Psoas muscle (tissue), 8 donors: ENCODE data around the gene CAPN12. TPM values are rescaled to one million over a fixed set of nuclear protein-coding genes. Genes with fewer than 3 reads are reported as not detected.

Experiments
- ATAC-seq, 4 donors: fragments of 200-7000 bp; cut with Tn5 transposase; one replicate each; pipeline ENCODE4 v1.9.1; 2020; ENCODE audit warnings: moderate library complexity in 3 of 4, mild to moderate bottlenecking in 2 of 4
- DNase-seq, 2 donors: peaks; one replicate each; pipeline ENCODE4 v3.0.0-alpha.2; 2020
- H3K27ac ChIP-seq: fragments of 200-600 bp; one replicate; pipeline ENCODE4 v1.8.0; 2022
- H3K27me3 ChIP-seq, 3 donors: fragments of 200-600 bp in 1 of 3; one replicate each; pipeline versions ENCODE4 v1.6.1 to v1.8.0; 2013 to 2022; ENCODE audit warnings: low read length in 2 of 3, mild to moderate bottlenecking in 2 of 3, moderate library complexity in 1 of 3; ENCODE audit not compliant: insufficient read depth in 3 of 3
- H3K36me3 ChIP-seq, 2 donors: fragments of 200-600 bp in 1 of 2; one replicate each; pipeline versions ENCODE4 v1.6.1 to v1.8.0; 2013 to 2022; ENCODE audit warnings: low read depth in 1 of 2, mild to moderate bottlenecking in 1 of 2, moderate library complexity in 1 of 2; ENCODE audit not compliant: insufficient read depth in 1 of 2
- H3K4me1 ChIP-seq: fragments of 200-600 bp; one replicate; pipeline ENCODE4 v1.8.0; 2022
- H3K4me3 ChIP-seq: fragments of 200-600 bp; one replicate; pipeline ENCODE4 v1.8.0; 2022; ENCODE audit warnings: mild to moderate bottlenecking
- H3K9me3 ChIP-seq: fragments of 200-600 bp; one replicate; pipeline ENCODE4 v1.8.0; 2022
- WGBS, 3 donors: extraction: QIAGEN DNeasy Blood & Tissue Kit; methylation state at CpG; one replicate each; pipeline versions ENCODE4 v1.1.6 to v1.1.7; 2013; 5-methylcytosine and 5-hydroxymethylcytosine counted together
- intact Hi-C, 2 donors: fragments of 100-400 bp; cut with DNase I; formaldehyde crosslinking; loops; one replicate each; pipeline versions ENCODE4 v1.11.0 to v1.14.2; 2022
- polyA plus RNA-seq, 3 donors: library from polyadenylated mRNA; stranded (reverse); fragments of 200-250 nt; gene quantifications; one replicate each; pipeline ENCODE4 v1.2.3, GENCODE V29; 2013
- total RNA-seq, 4 donors: library from RNA; stranded (reverse); fragmentation: NEBNext Ultra II Directional in 2 of 4; extraction: Animal tissue kit (Norgen Biotek cat#: 25700) in 2 of 4; gene quantifications; one replicate each; pipeline versions ENCODE4 v1.2.1 to v1.2.4, GENCODE V29; 2021 to 2023
- TF ChIP-seq, protein P1 (sequence below): fragments of 200-600 bp; IDR thresholded peaks from one replicate; pipeline ENCODE4 v1.8.0; 2022; ENCODE audit warnings: antibody characterized with exemption
- donor health status: healthy with polysubstance abuse.
- donor health status: DM: no; HTN: no; CAD: no; lungs with moderate emphysema.
- donor health status: Bipolar disorder and iron deficiency.
- donor health status: healthy.
- donor health status: DM: yes; HTN: yes; CAD: no.
- donor health status: DM: no; HTN: no; CAD: no.
- donor health status: DM: no; HTN: no; CAD: no.
- donor health status: DM: yes; HTN: yes; CAD: no.

Gene CAPN12
- total and polyA plus RNA-seq, 7 donors: 0.27 to 0.64 (median 0.35) TPM

GRCh38 chr19:38697197-38697596 lies 47.1 kb downstream of the CAPN12 start:
- intact Hi-C loops: loop anchor here in 1 of 2 donors (5.0 kb wide), 1 partner anchor 35 kb away; no protein-coding TSS in a partner anchor
- Histone ChIP-seq H3K27ac (peak overlapping the region; percentile 38), H3K36me3 (peaks cover 0 to 33% of the 10 kb centered on the region in 2 donors), H3K4me3 (no peak overlapping the region), H3K4me1 (peaks cover 65% of the 10 kb centered on the region), H3K9me3 (no peaks in the 10 kb centered on the region), H3K27me3 (no peaks in the 10 kb centered on the region)
- ATAC-seq (no peak), DNase-seq (no peak)
- TF ChIP-seq, protein P1, sequence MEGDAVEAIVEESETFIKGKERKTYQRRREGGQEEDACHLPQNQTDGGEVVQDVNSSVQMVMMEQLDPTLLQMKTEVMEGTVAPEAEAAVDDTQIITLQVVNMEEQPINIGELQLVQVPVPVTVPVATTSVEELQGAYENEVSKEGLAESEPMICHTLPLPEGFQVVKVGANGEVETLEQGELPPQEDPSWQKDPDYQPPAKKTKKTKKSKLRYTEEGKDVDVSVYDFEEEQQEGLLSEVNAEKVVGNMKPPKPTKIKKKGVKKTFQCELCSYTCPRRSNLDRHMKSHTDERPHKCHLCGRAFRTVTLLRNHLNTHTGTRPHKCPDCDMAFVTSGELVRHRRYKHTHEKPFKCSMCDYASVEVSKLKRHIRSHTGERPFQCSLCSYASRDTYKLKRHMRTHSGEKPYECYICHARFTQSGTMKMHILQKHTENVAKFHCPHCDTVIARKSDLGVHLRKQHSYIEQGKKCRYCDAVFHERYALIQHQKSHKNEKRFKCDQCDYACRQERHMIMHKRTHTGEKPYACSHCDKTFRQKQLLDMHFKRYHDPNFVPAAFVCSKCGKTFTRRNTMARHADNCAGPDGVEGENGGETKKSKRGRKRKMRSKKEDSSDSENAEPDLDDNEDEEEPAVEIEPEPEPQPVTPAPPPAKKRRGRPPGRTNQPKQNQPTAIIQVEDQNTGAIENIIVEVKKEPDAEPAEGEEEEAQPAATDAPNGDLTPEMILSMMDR: no peak
- 92 to 99% (median 93%) methylated on average over 6 of the region's 6 CpGs for WGBS, 3 donors

DNA sequence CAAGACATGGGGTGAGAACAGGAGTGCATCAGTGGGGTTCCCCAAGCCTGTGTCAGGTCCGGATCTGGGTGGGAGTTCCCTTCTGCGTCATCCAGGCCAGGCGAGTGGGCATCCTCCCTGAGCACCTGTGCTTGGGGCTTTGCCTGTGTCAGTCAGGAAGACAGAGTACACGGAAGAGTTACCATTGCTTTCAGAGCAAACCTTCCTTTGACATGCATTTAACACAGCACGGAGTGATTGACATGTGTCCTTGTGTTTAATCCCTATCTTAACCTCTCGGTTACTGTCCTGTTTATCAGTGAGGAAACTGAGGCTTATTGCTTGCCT lies 47.6 kb downstream of the CAPN12 start:
- peak overlapping the region; percentile 38 for H3K27ac ChIP-seq
- no peaks in the 10 kb centered on the region for H3K27me3 ChIP-seq

GRCh38 chr19:38695832-38696728 lies 48.2 kb downstream of the CAPN12 start:
- TF ChIP-seq, protein P1: no peak
- ATAC-seq: peak in 3 of 4 donors; percentile 32 to 63 (median 40)
- WGBS, 3 donors: 85 to 88% (median 85%) methylated on average over 22 of the region's 22 CpGs
- H3K9me3 ChIP-seq: no peaks in the 10 kb centered on the region
- peaks cover 0 to 22% of the 10 kb centered on the region in 2 donors for H3K36me3 ChIP-seq
- intact Hi-C loops: loop anchor here in 1 of 2 donors (5.0 kb wide), 1 partner anchor 34 kb away; no protein-coding TSS in a partner anchor
- peak overlapping the region; percentile 98 for H3K27ac ChIP-seq
- DNase-seq: no peak
- H3K4me3 ChIP-seq: no peak overlapping the region
- peaks cover 72% of the 10 kb centered on the region for H3K4me1 ChIP-seq
- H3K27me3 ChIP-seq: no peaks in the 10 kb centered on the region

More for the DNA sequence above, 47.6 kb downstream of the CAPN12 start:
- no peak overlapping the region for H3K4me3 ChIP-seq
- DNase-seq: no peak
- H3K4me1 ChIP-seq: peaks cover 70% of the 10 kb centered on the region
- 85 to 91% (median 88%) methylated on average over 6 of the region's 6 CpGs for WGBS, 3 donors
- no peaks in the 10 kb centered on the region for H3K9me3 ChIP-seq
- TF ChIP-seq, protein P1: no peak
- peaks cover 0 to 28% of the 10 kb centered on the region in 2 donors for H3K36me3 ChIP-seq
- intact Hi-C loops: loop anchor here in 1 of 2 donors (5.0 kb wide), 1 partner anchor 34 kb away; no protein-coding TSS in a partner anchor
- no peak for ATAC-seq

GRCh38 chr19:38695317-38695683 lies 49.0 kb downstream of the CAPN12 start:
- intact Hi-C loops: loop anchor here in 1 of 2 donors (5.0 kb wide), 1 partner anchor 33 kb away; no protein-coding TSS in a partner anchor
- Histone ChIP-seq H3K36me3 (peaks cover 0 to 14% of the 10 kb centered on the region in 2 donors), H3K27me3 (no peaks in the 10 kb centered on the region), H3K9me3 (no peaks in the 10 kb centered on the region), H3K27ac (peak overlapping the region; percentile 98), H3K4me3 (peak overlapping the region; percentile 18), H3K4me1 (peaks cover 72% of the 10 kb centered on the region)
- DNase-seq (no peak), ATAC-seq (peak in 1 of 4 donors; percentile 22)
- TF ChIP-seq, protein P1: no peak
- 19 to 36% (median 24%) methylated on average over 9 of the region's 9 CpGs for WGBS, 3 donors
